Mesangial cell (primary cell): Measurements from ENCODE around the gene STUB1. TPM values are rescaled to one million over a fixed set of nuclear protein-coding genes. Genes with fewer than 3 reads are reported as not detected.

Experiments
- total RNA-seq: library from RNA; depleted of rRNA; stranded (reverse); fragments of >200 nt; gene quantifications from 2 replicates; pipeline ENCODE4 v1.2.3, GENCODE V29; 2015

Gene STUB1
- total RNA-seq: 129 and 192 TPM in 2 replicates

GRCh38 chr16:679814-680624 is at the start of gene STUB1:
STUB1 (plus strand) TSS chr16:680410; CDS start chr16:680526, 116 bp downstream.

GRCh38 chr16:630815-631405 is 49.3 kb upstream of the STUB1 start, which contains the start of gene WFIKKN1:
WFIKKN1 (plus strand) TSS chr16:630985; CDS start chr16:631254, 269 bp downstream.

DNA sequence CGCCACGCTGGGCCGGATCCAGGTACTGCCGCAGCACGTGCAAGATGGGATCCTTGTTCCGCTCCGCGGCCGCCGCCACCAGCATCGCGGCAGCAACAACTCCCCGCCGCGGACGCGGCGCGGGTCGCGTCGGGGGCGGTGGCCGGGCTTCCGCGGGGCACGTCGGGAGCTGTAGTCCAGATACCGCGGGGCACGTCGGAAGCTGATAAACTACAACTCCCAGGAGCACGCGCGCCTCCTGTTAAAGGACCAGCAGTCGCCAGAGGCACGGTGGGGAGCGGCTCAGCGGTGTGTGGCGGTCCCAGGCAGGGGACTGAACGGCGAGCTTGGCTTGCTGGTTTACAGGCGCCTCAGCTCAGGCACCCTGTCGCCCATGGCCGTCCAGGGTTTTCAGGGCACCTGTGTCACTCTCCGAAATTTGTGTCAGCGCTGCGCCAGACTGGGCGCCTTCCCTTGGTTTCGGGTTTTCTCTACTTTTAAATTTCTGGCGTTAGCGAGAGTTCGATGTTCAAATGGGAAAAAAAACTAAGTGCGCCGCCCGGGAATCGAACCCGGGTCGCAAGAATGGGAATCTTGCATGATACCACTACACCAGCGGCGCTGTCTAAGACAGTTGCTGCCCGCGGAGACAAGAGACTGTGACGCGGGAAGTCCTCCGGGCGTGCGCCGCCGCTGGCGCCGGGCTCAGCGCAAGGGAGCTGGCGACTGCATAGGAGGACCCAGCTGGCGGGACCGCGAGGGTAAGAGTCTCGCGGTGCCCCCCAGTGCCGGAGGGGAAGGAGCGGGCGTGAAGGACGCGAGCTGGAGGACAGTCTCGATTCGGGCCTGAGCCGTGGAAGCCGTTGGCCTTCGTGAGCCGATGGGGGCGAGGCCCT is 43.8 kb upstream of the STUB1 start, which contains the start of gene METTL26:
Gene METTL26 (minus strand): TSS at position 100 of the 875 bp plus-strand sequence. CDS start 15 bp downstream, at position 85.

GRCh38 chr16:641326-642188 is 38.7 kb upstream of the STUB1 start, which contains the start of gene MCRIP2:
MCRIP2 (plus strand) TSS chr16:641828; CDS start chr16:641992, 164 bp downstream.

GRCh38 chr16:648781-649589 is 31.2 kb upstream of the STUB1 start, which contains the start of gene WDR90:
WDR90 (plus strand) TSS chr16:649365; CDS start chr16:649417, 52 bp downstream.

GRCh38 chr16:667780-668518 is 12.3 kb upstream of the STUB1 start, which contains the start of gene RHOT2:
RHOT2 (plus strand) TSS chr16:668132; CDS start chr16:668200, 68 bp downstream.

GRCh38 chr16:674968-675883 is 5.0 kb upstream of the STUB1 start, which contains the start of gene RHBDL1:
RHBDL1 (plus strand) TSS chr16:675671; CDS start chr16:675791, 120 bp downstream.

GRCh38 chr16:684071-684794 is 4.0 kb downstream of the STUB1 start, which contains the start of gene JMJD8:
JMJD8 (minus strand) TSS chr16:684334; CDS start chr16:684319, 15 bp downstream.

DNA sequence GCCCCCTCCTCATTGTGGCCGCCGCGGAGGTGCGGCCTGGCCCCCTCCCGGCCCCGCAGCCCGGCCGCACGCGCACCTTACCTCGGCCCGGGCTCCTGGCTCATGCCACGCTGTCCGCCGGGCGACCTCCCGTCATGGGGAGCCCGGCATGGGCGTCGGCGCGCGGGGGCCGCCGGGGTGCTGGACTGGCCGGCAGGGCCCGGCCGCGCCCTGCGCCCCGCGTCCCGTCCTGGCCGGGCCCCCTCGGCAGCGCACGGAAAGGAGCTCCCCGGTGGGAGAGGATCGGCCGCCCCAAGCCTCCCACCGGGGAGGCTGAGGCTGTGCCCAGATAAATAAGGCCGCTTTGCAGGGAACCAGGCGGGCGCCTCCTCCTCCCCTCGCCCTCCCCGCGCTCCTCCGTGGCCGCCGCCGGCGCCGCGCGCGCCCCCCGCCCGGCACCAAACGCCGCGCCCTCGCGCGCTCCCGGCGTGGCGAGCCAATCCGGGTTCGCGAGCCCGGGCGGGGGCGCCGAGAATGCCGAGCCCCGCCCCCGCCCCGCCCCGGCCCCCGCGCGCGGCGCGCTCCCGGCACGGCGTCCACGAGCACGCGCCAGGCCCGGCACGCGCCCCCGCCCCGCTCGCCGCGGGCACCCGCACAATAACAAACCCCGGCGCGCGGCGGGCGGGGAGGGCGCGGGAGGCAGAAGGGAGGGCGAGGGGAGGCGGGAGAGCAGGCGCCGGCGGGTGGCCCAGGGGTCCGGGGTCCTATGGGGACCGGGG is 25.4 kb downstream of the STUB1 start, which contains the start of gene FBXL16:
Gene FBXL16 (minus strand): TSS at position 371 of the 758 bp plus-strand sequence. CDS start 8,396 bp downstream, outside the sequence.

GRCh38 chr16:714558-715476 is 34.6 kb downstream of the STUB1 start, which contains the start of gene METRN:
METRN (plus strand) TSS chr16:715118; CDS start chr16:715290, 172 bp downstream.

GRCh38 chr16:720990-721764 is 41.0 kb downstream of the STUB1 start, which contains the start of gene ANTKMT:
ANTKMT (plus strand) TSS chr16:721146; CDS start chr16:721275, 129 bp downstream.

GRCh38 chr16:726438-727290 is 46.5 kb downstream of the STUB1 start, which contains the start of the genes CCDC78 and HAGHL:
CCDC78 (minus strand) TSS chr16:726443; CDS start chr16:726367, 76 bp downstream.
HAGHL (plus strand) TSS chr16:727106; CDS start chr16:727510, 404 bp downstream.

